Fibroblast of skin of abdomen (primary cell): ENCODE results near the gene NIT1.

Source experiments
- DNase-seq: peaks from one replicate; pipeline ENCODE4 v3.0.0-alpha.2; 2013

Gene NIT1

GRCh38 chr1:161083748-161084596 is 33.9 kb upstream of the NIT1 start:
- peak; percentile 37 for DNase-seq

- no peak for DNase-seq
Measured at GRCh38 chr1:161084597-161084988, 33.3 kb upstream of the NIT1 start.

DNA sequence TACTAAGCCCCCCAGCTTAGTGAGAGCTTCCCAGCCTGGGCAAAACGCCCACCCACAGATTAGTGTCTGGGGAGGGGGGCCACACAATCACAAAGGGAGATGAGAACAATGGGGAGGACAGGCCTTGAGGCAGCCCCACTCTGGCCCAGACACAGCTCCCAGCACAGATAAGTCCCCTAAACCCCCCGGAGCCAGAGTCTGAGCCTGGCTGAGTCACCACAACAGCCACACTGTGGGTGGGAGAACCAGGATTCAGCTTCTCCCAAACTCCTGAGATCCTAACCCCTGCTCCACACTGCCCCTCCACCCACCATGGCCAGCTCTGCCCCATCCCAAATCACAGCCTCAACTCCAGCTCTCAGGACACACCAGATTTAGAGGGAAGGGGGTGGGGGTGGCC is 32.7 kb upstream of the NIT1 start:
- peak; percentile 37 for DNase-seq

DNA sequence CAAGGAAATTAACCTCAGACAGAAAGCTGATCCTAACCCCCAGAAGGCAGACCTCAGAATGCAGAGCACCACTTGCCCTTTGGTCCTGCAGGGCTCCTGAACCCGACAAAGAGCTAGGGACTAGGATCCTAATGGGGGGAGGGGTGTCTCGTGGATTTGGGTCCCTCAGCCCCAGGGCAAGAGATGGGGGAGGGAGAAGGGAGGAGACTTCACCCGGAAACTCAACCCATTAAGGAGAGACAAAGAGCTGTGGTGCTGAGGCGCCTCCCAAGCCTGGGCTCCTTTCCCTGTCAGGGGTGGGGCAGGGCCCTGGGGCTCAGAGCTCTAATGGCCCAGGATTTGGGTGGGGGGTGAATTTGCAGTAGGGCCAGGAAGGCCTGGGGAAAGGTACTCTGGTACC is 31.4 kb upstream of the NIT1 start:
- no peak for DNase-seq

DNA sequence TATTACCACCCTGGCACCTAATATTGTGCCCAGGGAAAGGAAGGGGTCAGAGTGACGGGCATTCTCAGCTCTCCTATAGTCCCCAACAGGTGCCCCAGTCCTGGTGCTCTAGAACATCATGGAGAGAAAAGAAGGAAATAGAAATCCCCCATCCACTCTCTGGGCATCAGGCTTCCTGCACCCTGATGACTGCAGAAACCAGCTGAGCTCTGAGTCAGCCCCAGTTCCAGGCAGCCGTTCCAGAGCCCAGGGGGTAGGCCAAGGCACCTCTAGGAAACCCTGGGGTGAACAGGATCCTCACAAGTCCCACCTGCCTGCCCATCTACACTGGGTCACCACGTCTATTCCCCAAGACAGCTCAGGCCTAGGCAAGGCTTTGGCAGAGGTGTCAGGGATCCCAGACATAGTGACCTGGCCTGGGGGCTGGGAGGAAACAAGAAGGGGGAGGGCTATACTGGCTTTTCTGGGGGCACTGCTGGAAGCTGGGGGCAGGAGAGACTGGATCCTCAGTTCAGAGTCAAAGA is 29.3 kb upstream of the NIT1 start:
- peak; percentile 32 for DNase-seq

DNA sequence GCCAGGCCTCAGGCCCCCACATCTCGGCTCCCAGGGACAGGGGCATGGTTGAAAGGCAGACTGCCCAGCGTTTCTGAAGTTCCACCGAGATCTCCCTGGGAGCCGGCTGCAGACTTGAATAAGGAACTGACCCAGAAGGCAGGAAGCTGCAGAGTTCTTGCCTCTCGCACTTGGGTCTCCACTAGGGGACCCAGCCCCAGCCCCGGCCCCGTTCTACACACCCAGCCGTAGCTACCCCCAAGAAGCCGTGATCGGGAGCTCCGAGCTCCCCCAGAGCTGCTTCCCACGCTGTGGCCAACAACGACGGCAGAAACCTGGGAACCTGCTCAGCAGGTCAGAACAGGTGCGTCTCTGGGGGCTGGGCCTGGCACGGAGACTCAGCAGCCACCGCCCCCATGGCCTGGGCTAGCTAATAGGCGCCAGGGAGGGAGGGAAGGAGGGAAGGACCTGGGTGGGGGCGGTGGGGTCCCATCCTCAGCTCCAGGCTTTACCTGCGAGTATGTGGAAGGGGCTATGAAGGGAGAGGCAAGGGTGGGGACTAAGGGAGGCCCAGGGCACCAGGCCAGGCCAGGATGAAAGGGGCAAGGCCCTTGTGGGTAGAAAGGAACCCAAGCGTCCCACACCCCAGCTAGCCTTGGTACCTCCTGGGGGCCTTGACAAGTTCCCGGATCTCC is 28.5 kb upstream of the NIT1 start, which contains the start of gene NECTIN4:
NECTIN4 (minus strand) TSS at position 308 of the 674 bp plus-strand sequence; CDS start at position 46, 262 bp downstream.
- DNase-seq = no peak

DNA sequence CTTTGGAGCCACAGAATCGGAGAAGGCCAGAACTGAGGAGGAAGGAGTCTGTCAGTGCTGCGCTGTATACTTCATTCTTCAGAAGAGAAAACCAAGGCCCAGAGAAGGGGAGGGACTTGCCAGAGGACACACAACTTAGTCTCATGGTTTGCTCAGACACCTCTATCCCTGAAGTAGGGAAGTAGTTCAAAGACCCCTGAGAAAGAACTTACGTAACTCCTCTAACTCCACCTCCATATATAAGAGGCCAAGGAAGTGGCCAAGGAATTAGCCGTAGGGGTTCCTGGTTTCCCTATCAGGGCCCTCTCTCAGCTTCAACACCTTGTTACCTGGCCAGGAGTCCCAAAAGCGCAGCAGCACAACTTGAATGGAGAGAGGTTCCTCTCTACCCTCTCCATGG is 28.0 kb upstream of the NIT1 start:
- DNase-seq = no peak

GRCh38 chr1:161090617-161091016 is 27.3 kb upstream of the NIT1 start:
- DNase-seq = no peak

DNA sequence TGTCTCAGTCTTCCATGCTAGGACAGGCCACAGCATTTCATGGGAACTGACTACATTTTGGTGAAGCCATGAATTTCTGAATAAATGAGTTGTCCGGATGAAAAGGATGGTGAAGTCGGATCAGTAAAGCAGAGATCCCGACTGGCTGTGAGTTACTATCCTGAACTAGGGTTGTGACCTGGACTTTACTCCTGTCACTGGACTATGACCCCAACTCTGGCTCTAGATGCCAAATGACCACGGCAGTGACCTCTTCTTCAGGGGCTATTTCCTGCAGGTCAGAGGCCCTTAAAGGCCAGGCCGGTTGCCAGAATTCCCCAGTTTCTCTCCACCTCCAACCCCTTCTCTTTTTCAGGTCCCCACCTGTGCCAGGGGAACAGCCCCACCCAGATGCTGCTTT is 26.8 kb upstream of the NIT1 start:
- no peak for DNase-seq

GRCh38 chr1:161091796-161092507 is 26.0 kb upstream of the NIT1 start:
- DNase-seq = peak; percentile 33

DNA sequence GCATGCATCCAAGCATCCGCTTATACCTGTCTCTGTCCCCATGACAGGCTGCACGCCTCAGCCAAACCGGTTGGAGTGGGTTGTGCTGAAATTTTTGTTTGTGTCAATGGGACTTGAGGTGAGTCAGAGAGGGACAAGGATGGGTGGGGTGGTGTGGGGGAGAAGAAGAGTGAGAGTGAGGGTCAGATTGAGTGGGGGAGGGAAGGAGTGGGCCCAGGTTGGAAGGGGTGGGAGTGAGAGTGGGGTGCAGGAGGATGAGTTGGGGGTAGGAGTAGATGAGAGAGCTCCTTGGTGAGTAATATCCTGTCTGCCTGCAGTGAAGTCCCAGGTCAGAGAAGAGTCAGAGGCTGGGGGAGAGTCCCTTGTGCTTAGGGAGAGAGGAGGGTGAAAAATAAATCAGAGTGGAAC is 25.3 kb upstream of the NIT1 start:
- peak; percentile 34 for DNase-seq

DNA sequence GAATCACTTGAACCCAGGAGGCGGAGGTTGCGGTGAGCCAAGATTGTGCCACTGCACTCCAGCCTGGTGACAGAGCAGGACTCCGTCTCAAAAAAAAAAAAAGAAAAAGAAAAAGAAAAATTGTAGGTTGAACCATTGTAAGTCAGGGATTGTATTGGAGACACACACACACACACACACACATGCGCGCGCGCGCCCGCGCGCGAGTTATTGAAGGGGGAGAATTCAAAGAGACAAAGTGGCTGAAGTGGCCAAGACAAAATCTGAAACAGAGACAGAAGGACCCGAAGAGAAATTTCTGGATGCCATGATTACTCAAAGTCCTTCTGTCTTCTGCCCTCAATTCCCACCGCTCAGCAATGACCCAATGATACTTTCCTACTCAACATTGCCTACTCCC is 23.4 kb upstream of the NIT1 start:
- DNase-seq = no peak

DNA sequence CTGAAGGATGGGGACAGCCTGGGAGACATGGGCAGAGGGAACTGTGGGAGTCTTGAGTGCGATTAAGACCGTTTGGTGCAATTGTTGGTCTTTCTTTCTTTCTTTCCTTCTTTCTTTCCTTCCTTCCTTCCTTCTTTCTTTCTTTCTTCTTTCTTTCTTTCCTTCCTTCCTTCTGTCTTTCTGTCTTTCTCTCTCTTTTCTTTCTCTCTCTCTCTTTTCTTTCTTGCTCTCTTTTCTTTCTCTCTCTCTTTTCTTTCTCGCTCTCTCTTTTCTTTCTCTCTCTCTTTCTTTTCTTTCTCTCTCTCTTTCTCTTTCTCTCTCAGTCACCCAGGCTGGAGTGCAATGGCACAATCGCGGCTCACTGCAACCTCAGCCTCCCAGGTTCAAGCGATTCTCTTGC is 22.7 kb upstream of the NIT1 start:
- no peak for DNase-seq

GRCh38 chr1:161096015-161096414 is 21.9 kb upstream of the NIT1 start:
- DNase-seq = no peak

- no peak for DNase-seq
Measured at GRCh38 chr1:161096530-161096929, 21.4 kb upstream of the NIT1 start.

DNA sequence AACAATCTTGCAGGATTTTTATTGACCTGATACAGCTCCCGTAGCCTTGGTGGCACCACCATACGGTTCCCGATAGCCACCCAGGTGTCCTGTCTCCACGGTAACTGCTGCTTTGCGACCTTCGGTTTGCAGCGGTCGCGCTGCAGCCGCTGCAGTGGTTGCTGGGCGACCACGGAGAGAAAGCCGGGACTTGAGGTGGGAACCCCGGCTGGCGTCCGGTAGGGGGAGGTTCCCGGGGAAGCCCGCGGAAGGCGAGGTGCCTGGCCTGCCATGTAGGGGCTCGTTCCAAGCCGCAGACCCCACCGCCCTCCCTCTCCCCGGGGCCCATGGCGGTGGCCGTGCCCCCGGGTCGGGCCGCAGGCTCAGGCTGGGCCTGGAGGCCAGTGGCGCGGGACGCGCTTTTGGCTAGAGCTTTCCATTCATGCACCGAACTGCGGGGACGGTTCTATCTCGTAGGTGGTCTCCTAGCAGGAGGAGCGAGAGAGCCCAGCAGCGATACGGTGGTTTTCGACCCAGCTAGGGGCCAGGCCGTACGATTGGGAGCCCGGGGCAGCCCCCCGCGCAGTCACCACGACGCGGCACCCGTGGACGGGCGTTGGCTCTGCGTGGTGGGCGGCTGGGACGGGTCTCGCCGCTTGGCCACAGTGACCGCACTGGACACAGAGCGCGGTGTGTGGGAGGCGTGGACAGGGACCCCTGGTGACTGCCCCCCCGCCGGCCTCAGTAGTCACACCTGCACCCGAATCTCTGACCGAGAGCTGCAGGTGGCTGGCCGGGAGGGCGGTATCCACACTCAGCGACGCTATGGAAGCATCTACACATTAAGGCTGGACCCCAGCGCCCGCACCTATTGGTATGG is 19.5 kb upstream of the NIT1 start, which contains the start of gene KLHDC9:
KLHDC9 (plus strand) TSS at position 152 of the 859 bp plus-strand sequence; CDS start at position 327, 175 bp downstream.
- DNase-seq = peak; percentile 57

GRCh38 chr1:161099090-161099802 is 18.7 kb upstream of the NIT1 start:
- DNase-seq = no peak

- no peak for DNase-seq
Measured at GRCh38 chr1:161100556-161100955, 17.3 kb upstream of the NIT1 start.

DNA sequence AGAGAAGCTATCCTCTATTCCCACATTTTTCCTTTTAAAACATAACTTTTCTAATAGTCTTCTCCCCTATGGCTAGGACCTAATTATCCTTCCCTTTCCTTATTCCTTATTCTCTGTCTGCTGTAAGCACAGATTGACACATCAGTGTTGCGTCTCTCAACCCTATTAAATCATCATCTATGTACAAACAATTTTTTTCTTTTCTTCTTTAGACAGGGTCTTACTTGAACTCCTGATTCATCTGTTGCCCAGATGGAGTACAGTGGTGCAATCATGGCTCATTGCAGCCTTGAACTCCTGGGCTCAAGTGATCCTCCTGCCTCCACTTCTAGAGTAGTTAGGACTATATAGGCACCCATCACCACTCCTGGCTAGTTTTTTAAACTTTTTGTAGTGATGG is 11.5 kb upstream of the NIT1 start:
- no peak for DNase-seq

DNA sequence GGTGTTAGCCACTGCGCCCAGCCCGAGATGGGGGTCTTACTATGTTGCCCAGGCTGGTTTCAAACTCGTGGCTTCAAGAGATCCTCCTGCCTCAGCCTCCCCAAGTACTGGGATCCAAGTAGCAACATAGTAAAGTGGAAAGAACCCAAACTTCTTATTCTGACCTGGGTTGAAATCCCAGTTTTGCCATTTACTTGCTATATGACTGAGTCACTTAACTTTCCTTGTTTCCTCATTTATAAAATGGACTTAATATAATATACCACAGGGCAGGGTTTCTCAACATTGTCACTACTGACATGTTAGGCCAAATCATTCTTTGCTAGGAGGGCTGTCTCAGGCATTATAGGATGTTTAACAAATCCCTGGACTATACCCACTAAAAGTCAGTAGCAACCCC is 6.8 kb upstream of the NIT1 start:
- no peak for DNase-seq

- no peak for DNase-seq
Measured at GRCh38 chr1:161111527-161111926, 6.4 kb upstream of the NIT1 start.
